Stimulated activated effector memory CD8-positive, alpha-beta T cell treated with anti-CD3 and anti-CD28 coated beads, Interleukin-12 subunit alpha, Interleukin-12 subunit beta, amount 100 ng/mL, for 72 hours (primary cell): ENCODE data around the gene ASPG.

Experiments
- ATAC-seq: fragments of 150-1000 bp; cut with Tn5 transposase; 2 replicates; pipeline ENCODE4 v1.10.0; 2021
- DNase-seq, 2 donors: peaks; one replicate each; pipeline ENCODE4 v3.0.0; 2021 to 2022; ENCODE audit warnings: low spot score in 2 of 2
- H3K27ac Mint-ChIP-seq: one replicate; pipeline ENCODE4 v1.8.0; 2022; ENCODE audit warnings: mild to moderate bottlenecking, mixed read lengths
- H3K36me3 Mint-ChIP-seq: one replicate; pipeline ENCODE4 v1.8.0; 2022; ENCODE audit warnings: mild to moderate bottlenecking, mixed read lengths
- H3K4me1 Mint-ChIP-seq: one replicate; pipeline ENCODE4 v1.8.0; 2022; ENCODE audit warnings: mixed read lengths
- H3K4me3 Mint-ChIP-seq: one replicate; pipeline ENCODE4 v1.8.0; 2022; ENCODE audit warnings: mild to moderate bottlenecking, mixed read lengths
- H3K9me3 Mint-ChIP-seq: one replicate; pipeline ENCODE4 v1.8.0; 2022; ENCODE audit warnings: mixed read lengths

The ASPG gene

GRCh38 chr14:104085032-104085888 is at the start of gene ASPG:
TSS of gene ASPG (plus strand) at chr14:104085700. CDS start at chr14:104085771, 71 bp downstream.
- Mint-ChIP-seq H3K4me3 (peak within 1 kb of the TSS; percentile 17), H3K27ac (no peak within 1 kb of the TSS), H3K9me3 (no peaks in the 10 kb centered on the region), H3K4me1 (no peaks in the 10 kb centered on the region), H3K36me3 (no peaks in the 10 kb centered on the region)
- peak; percentile 46 for ATAC-seq
- DNase-seq: no peak

- DNase-seq (no peak), ATAC-seq (no peak)
- H3K4me1 Mint-ChIP-seq: no peaks in the 10 kb centered on the region
- no peaks in the 10 kb centered on the region for H3K36me3 Mint-ChIP-seq
- no peaks in the 10 kb centered on the region for H3K9me3 Mint-ChIP-seq
- H3K4me3 Mint-ChIP-seq: no peak overlapping the region
- H3K27ac Mint-ChIP-seq: no peak overlapping the region
These were observed 49.3 kb upstream of the ASPG start for GRCh38 chr14:104036212-104036611.

GRCh38 chr14:104037074-104037473 is 48.4 kb upstream of the ASPG start:
- Mint-ChIP-seq H3K4me1 (no peaks in the 10 kb centered on the region), H3K27ac (no peak overlapping the region), H3K36me3 (no peaks in the 10 kb centered on the region), H3K9me3 (no peaks in the 10 kb centered on the region), H3K4me3 (no peak overlapping the region)
- ATAC-seq (no peak), DNase-seq (no peak)

- H3K9me3 Mint-ChIP-seq: no peaks in the 10 kb centered on the region
- H3K4me3 Mint-ChIP-seq: no peak overlapping the region
- no peaks in the 10 kb centered on the region for H3K4me1 Mint-ChIP-seq
- DNase-seq: no peak
- no peak for ATAC-seq
- H3K27ac Mint-ChIP-seq: no peak overlapping the region
- no peaks in the 10 kb centered on the region for H3K36me3 Mint-ChIP-seq
These were observed 47.6 kb upstream of the ASPG start for GRCh38 chr14:104037903-104038302.

- peak; percentile 60 for ATAC-seq
- no peaks in the 10 kb centered on the region for H3K4me1 Mint-ChIP-seq
- H3K4me3 Mint-ChIP-seq: no peak overlapping the region
These were observed 46.3 kb upstream of the ASPG start for GRCh38 chr14:104039214-104039613.

GRCh38 chr14:104040539-104040938 is 45.0 kb upstream of the ASPG start:
- ATAC-seq (no peak), DNase-seq (no peak)
- no peaks in the 10 kb centered on the region for H3K36me3 Mint-ChIP-seq
- no peak overlapping the region for H3K4me3 Mint-ChIP-seq
- H3K4me1 Mint-ChIP-seq: no peaks in the 10 kb centered on the region
- H3K9me3 Mint-ChIP-seq: no peaks in the 10 kb centered on the region
- no peak overlapping the region for H3K27ac Mint-ChIP-seq

More at GRCh38 chr14:104039214-104039613, 46.3 kb upstream of the ASPG start:
- no peaks in the 10 kb centered on the region for H3K9me3 Mint-ChIP-seq
- H3K36me3 Mint-ChIP-seq: no peaks in the 10 kb centered on the region
- no peak for DNase-seq
- no peak overlapping the region for H3K27ac Mint-ChIP-seq

- Mint-ChIP-seq H3K9me3 (no peaks in the 10 kb centered on the region), H3K36me3 (no peaks in the 10 kb centered on the region), H3K27ac (no peak overlapping the region), H3K4me3 (no peak overlapping the region), H3K4me1 (no peaks in the 10 kb centered on the region)
- ATAC-seq (no peak), DNase-seq (no peak)
These were observed 43.9 kb upstream of the ASPG start for GRCh38 chr14:104041430-104042104.

GRCh38 chr14:104044016-104044415 is 41.5 kb upstream of the ASPG start:
- Mint-ChIP-seq H3K9me3 (no peaks in the 10 kb centered on the region), H3K36me3 (no peaks in the 10 kb centered on the region), H3K4me3 (no peak overlapping the region), H3K27ac (no peak overlapping the region), H3K4me1 (no peaks in the 10 kb centered on the region)
- ATAC-seq (no peak), DNase-seq (no peak)

- Mint-ChIP-seq H3K4me3 (no peak overlapping the region), H3K27ac (no peak overlapping the region), H3K36me3 (no peaks in the 10 kb centered on the region), H3K4me1 (no peaks in the 10 kb centered on the region), H3K9me3 (no peaks in the 10 kb centered on the region)
- no peak for DNase-seq
- no peak for ATAC-seq
These were observed 37.7 kb upstream of the ASPG start for GRCh38 chr14:104047761-104048160.

- no peak overlapping the region for H3K4me3 Mint-ChIP-seq
- DNase-seq: peak in 1 of 2 donors; percentile 6
- H3K27ac Mint-ChIP-seq: no peak overlapping the region
- no peaks in the 10 kb centered on the region for H3K4me1 Mint-ChIP-seq
- H3K9me3 Mint-ChIP-seq: no peaks in the 10 kb centered on the region
- ATAC-seq: no peak
- no peaks in the 10 kb centered on the region for H3K36me3 Mint-ChIP-seq
These were observed 36.6 kb upstream of the ASPG start for GRCh38 chr14:104048758-104049507.

GRCh38 chr14:104049576-104050240 is 35.8 kb upstream of the ASPG start:
- Mint-ChIP-seq H3K27ac (no peak overlapping the region), H3K4me1 (no peaks in the 10 kb centered on the region), H3K9me3 (no peaks in the 10 kb centered on the region), H3K36me3 (no peaks in the 10 kb centered on the region), H3K4me3 (no peak overlapping the region)
- DNase-seq: no peak
- ATAC-seq: no peak

- no peaks in the 10 kb centered on the region for H3K4me1 Mint-ChIP-seq
These were observed 34.2 kb upstream of the ASPG start for GRCh38 chr14:104051092-104051813.

GRCh38 chr14:104054222-104054905 is 31.1 kb upstream of the ASPG start:
- DNase-seq (no peak), ATAC-seq (peak; percentile 16)
- Mint-ChIP-seq H3K9me3 (no peaks in the 10 kb centered on the region), H3K4me3 (no peak overlapping the region), H3K4me1 (no peaks in the 10 kb centered on the region), H3K36me3 (no peaks in the 10 kb centered on the region), H3K27ac (no peak overlapping the region)

More at GRCh38 chr14:104051092-104051813, 34.2 kb upstream of the ASPG start:
- Mint-ChIP-seq H3K9me3 (no peaks in the 10 kb centered on the region), H3K4me3 (no peak overlapping the region), H3K27ac (no peak overlapping the region), H3K36me3 (no peaks in the 10 kb centered on the region)
- no peak for ATAC-seq
- DNase-seq: no peak

GRCh38 chr14:104062281-104062680 is 23.2 kb upstream of the ASPG start:
- Mint-ChIP-seq H3K27ac (no peak overlapping the region), H3K4me3 (no peak overlapping the region), H3K4me1 (no peaks in the 10 kb centered on the region), H3K36me3 (no peaks in the 10 kb centered on the region), H3K9me3 (no peaks in the 10 kb centered on the region)
- ATAC-seq: no peak
- DNase-seq: no peak
